NCI-H128 (cell line): ENCODE results near the gene CPEB1.
"Not testable (repeated sequence)": the region's sequence is repeated elsewhere in the genome, so short reads cannot be mapped to it uniquely, and the experiment has no call there.

Source experiments
- DNase-seq: peaks from one replicate; lab custom pipeline; 2025; ENCODE audit not compliant: unreplicated experiment; lab: John Stamatoyannopoulos, UW

The CPEB1 gene

DNA sequence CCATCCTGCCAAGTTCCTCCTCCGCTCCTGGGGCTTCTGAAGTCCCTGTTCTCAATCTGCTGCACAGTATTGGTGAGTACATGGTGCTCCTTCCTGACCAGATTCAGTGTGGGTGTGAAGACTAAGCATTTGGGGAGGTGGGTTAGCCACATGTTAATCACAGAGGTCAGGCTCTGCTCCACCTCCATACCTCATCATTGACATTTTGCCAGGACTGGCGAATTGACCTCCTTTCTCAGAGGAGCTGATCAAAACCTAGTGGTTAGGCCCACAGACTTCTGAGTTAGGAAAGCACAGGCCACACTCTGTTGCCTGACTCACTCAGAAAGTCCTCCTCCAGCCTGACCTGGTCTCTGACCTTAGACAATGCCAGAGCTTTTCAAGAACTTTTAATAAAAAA is 98.5 kb downstream of the CPEB1 start:
- DNase-seq: no peak

- no peak for DNase-seq
These were observed 101.7 kb downstream of the CPEB1 start for GRCh38 chr15:82545478-82545877.

- DNase-seq: no peak
These were observed 102.2 kb downstream of the CPEB1 start for GRCh38 chr15:82545002-82545401.

GRCh38 chr15:82544431-82544830 is 102.7 kb downstream of the CPEB1 start:
- DNase-seq: no peak

GRCh38 chr15:82543160-82543559 is 104.0 kb downstream of the CPEB1 start:
- DNase-seq: no peak

- no peak for DNase-seq
These were observed 106.2 kb downstream of the CPEB1 start for GRCh38 chr15:82540984-82541431.

- DNase-seq: no peak
These were observed 106.8 kb downstream of the CPEB1 start, which contains the start of gene RPS17 for GRCh38 chr15:82540055-82540983. RPS17 (minus strand) TSS chr15:82540457; CDS start chr15:82540428, 29 bp downstream.

DNA sequence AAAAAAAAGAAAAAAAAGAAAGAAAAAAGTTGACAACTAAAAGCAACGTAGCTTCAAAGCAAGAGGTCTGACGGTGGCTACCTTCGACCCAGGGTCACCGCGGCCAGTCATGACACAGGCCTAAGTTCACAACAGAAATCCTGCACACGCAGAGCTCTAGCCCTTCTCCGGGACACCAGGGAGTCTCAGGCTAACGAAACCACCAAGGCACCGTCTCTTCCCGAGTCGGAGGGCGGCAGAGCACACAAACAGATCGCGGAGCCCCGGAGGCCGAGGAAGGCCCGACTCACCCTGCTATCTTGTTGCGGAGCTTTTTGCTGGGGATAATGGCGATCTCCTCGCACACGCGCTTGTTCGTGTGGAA is 107.5 kb downstream of the CPEB1 start:
- no peak for DNase-seq

- DNase-seq: no peak
These were observed 108.0 kb downstream of the CPEB1 start for GRCh38 chr15:82538961-82539690.

DNA sequence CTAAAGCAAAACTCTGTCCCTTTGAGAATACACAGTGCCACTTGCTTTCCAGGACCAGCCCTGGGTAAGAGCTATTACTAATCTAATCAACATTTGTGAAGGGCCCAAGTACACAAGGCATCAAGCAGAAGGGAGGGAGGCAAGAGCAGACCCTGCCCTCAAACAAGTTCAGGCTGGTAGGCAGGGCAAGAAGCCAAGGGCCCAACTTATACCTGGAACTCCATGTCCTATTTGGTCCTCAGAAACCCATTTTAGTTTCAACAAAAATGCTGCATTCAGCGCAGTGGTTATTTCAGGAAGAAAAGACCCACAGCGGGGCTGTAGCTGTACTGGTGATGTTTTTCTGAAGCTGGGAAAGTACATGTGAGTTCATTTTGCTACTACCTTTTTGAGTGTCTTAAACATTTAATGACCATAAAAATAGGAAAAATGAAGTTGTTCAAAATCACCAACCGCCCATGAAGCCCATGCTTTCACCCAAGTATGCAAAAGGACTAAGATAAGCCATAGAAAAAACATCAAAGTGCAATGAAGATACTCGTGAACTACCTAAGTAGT is 109.7 kb downstream of the CPEB1 start:
- DNase-seq: no peak

DNA sequence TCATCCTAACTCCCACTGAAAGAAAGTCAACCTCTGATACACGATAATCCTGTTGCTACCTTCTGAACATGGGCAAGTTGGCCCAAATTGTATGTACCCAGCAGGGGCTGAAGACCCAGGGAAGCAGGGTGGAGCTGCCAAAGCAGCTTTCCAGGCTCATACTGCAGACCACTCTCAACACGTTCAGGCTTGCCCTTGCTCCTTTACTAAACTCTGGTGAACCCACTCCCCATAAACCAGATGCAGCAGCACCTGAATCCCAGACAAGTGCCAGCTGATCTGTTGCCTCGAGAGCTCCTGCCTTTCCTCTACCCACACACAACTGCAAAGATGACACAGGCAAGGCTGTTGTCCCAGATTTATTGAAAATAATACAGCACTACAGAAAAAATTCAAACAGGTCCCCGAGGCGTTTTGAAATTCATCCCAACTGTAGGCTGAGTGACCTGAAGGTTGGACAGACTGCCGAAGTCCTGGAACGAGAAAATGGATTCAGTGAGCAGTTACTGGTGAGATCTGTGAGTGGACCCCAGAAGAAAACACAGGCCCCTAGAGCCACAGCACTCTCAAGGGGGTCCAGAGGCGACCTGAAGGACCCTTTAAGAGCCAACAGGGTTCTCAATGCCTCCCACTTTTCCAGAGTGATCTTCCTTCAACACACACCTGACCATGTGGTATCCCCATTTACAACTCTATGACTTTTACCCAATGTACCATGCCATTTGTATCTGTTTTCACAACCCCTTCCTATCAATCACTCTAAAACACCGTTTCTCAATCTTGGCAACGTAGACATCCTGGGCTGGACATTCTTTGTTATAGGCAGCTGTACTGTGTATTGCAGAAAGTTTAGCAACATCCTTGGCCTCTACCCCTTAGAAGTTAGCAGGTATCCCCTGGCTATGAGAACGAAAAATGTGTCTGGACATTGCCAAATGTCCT is 110.5 kb downstream of the CPEB1 start:
- no peak for DNase-seq

GRCh38 chr15:82535566-82536408 is 111.4 kb downstream of the CPEB1 start:
- DNase-seq: no peak

DNA sequence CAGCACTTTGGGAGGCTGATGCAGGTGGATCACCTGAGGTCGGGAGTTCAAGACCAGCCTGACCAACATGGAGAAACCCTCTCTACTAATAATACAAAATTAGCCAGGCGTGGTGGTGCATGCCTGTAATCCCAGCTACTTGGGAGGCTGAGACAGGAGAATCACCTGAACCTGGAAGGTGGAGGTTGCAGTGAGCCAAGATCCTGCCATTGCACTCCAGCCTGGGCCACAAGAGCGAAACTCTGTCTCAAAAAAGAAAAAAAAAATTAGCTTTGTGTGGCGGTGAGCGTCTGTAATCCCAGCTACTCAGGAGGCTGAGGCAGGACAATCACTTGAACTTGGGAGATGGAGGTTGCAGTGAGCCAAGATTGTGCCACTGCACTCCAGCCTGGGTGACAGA is 112.0 kb downstream of the CPEB1 start:
- DNase-seq: not testable (repeated sequence)

DNA sequence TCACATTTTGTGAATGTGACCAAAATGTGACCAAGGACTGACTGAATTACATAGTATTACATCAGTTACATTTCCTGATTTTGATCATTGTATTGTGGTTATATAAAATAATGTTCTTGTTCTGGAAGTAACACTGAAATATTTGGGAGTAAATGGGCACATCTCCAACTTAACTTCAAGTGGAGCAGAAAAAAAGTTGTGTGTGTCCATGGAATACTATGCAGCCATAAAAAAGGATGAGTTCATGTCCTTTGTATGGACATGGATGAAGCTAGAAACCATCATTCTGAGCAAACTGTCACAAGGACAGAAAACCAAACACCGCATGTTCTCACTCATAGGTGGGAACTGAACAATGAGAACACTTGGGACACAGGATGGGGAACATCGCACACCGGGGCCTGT is 112.7 kb downstream of the CPEB1 start:
- DNase-seq: not testable (repeated sequence)

- DNase-seq: no peak
These were observed 113.4 kb downstream of the CPEB1 start for GRCh38 chr15:82533801-82534200.

DNA sequence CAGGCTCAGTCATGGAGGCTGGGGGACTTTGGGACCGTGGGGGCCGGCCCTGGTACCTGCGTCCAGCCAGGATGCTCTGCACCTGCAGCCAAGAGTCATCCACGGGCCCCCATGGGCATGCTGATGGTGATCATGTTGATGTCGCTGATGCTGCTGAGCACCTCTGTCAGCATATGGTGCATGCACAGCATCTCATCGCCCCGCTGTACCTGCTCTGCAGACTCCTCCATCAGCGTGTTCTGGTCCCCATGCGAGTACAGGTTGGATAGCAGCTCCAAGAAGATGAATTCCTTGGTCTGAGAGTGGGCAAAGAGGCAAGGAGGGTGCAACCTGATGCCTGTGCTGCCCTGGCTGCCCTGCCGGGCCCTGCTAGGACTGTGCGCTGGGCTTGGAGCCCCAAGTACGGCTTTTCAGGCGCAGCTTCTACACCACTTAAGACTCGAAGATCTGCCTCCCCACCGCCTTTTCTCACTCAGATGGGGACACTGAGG is 114.1 kb downstream of the CPEB1 start:
- DNase-seq: no peak

GRCh38 chr15:82532383-82532990 is 114.7 kb downstream of the CPEB1 start:
- no peak for DNase-seq

DNA sequence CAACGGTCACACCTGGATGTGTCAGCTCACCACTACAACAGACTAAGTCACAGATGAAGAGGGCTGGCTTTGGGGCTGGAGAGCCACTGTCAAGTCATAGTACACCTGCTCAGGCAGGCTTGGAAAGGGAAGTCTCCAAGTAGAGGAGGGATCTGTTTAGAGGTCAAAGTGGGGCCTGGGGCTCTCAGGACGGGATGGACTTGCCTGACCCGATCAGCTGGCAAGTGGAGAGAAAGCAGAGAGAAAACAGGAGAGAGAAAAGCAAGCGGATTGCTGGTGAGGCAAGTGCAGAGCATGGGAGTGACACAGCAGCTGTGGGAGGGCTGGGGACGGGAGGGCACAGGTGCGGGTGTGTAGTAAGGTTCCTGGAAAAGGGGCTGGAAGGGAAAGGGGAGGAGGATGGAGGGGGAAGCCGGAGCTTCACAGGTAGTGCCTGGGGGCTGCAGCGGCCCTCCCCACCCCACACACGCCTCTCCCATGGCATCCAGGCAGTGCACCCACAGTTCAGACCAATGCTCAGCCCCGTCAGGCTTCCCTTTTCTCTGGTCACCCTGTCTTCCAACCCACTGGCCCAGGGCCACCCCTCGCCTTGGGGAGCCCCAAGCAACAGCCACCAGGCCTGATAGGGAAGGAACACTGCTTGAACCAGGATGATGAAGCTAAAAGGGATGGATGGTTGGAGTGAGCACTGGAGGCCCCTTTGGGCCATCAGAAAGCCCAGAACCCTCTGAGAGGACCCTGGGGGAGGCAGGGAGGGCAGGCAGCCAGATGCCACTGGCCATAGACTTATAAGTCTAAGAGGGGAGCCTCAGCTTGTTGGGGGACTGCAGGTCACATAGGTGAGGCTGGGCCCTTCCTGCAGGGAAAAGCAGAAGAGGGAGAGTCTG is 115.4 kb downstream of the CPEB1 start:
- DNase-seq: no peak
